Sigmoid colon (tissue), 7 donors: ENCODE results near the gene PALMD. TPM values are rescaled to one million over a fixed set of nuclear protein-coding genes. Genes with fewer than 3 reads are reported as not detected.

Experiments
- DNase-seq: peaks from one replicate; pipeline ENCODE4 v3.0.0-alpha.2; 2019
- H3K27ac ChIP-seq, 4 donors: fragments of 200-600 bp; sonication (generic); one replicate each; pipeline ENCODE4 v1.5.1; 2016 to 2019; ENCODE audit warnings: mild to moderate bottlenecking in 1 of 4
- H3K27me3 ChIP-seq, 3 donors: fragments of 200-600 bp; sonication (generic); one replicate each; pipeline ENCODE4 v1.5.1; 2019; ENCODE audit warnings: mild to moderate bottlenecking in 1 of 3
- H3K36me3 ChIP-seq, 4 donors: fragments of 200-600 bp; sonication (generic); one replicate each; pipeline ENCODE4 v1.5.1; 2016 to 2019
- H3K4me1 ChIP-seq, 4 donors: fragments of 200-600 bp; sonication (generic); one replicate each; pipeline ENCODE4 v1.5.1; 2017 to 2019
- H3K4me3 ChIP-seq, 4 donors: fragments of 200-600 bp; sonication (generic); one replicate each; pipeline ENCODE4 v1.5.1; 2017 to 2019; ENCODE audit warnings: mild to moderate bottlenecking in 2 of 4, moderate library complexity in 1 of 4
- H3K9me3 ChIP-seq, 4 donors: fragments of 200-600 bp in 3 of 4; sonication (generic) in 3 of 4; one replicate each; pipeline versions ENCODE4 v1.5.1 to v1.6.1; 2013 to 2019
- CTCF ChIP-seq, 4 experiments: fragments of 450-650 bp in 3 of 4; fragments of 200-600 bp in 1 of 4; IDR thresholded peaks; one replicate each; pipeline ENCODE4 v1.5.1; 2016 to 2019; ENCODE audit warnings: antibody characterized with exemption in 4 of 4, mild to moderate bottlenecking in 3 of 4, moderate library complexity in 2 of 4
- EP300 ChIP-seq, 4 donors: sonication (generic); formaldehyde crosslinking; IDR thresholded peaks; one replicate each; pipeline ENCODE4 v1.6.1; 2017; ENCODE audit warnings: antibody characterized with exemption in 4 of 4
- POLR2A ChIP-seq, 2 donors: fragments of 450-650 bp; IDR thresholded peaks; one replicate each; pipeline ENCODE4 v1.6.1; 2016; ENCODE audit warnings: antibody characterized with exemption in 2 of 2, mild to moderate bottlenecking in 2 of 2, moderate library complexity in 2 of 2
- POLR2AphosphoS5 ChIP-seq, 4 donors: sonication (generic); formaldehyde crosslinking; IDR thresholded peaks; one replicate each; pipeline ENCODE4 v1.6.1; 2017; ENCODE audit warnings: antibody characterized with exemption in 4 of 4
- WGBS, 2 donors: extraction: QIAGEN DNeasy Blood & Tissue Kit; methylation state at CpG; one replicate each; pipeline ENCODE4 v1.1.7; 2013; 5-methylcytosine and 5-hydroxymethylcytosine counted together
- intact Hi-C: fragments of 100-400 bp; cut with DNase I; formaldehyde crosslinking; loops from one replicate; pipeline ENCODE4 v1.15.1; 2023
- polyA plus RNA-seq, 3 donors: library from polyadenylated mRNA; stranded (reverse); fragments of 200-250 nt; gene quantifications; one replicate each; pipeline ENCODE4 v1.2.3, GENCODE V29; 2013
- total RNA-seq, 4 donors: library from RNA; depleted of rRNA; stranded (reverse); fragments of >200 nt; gene quantifications; one replicate each; pipeline ENCODE4 v1.1.0, GENCODE V29; 2016
- donor health status: healthy with polysubstance abuse.
- donor health status: Bipolar disorder and iron deficiency.
- donor health status: healthy.

Gene PALMD
- total and polyA plus RNA-seq, 7 donors, result 0.92 to 20.2 (median 8.1) TPM

GRCh38 chr1:99660496-99660895, 14.6 kb downstream of the PALMD start:
- Histone ChIP-seq H3K27ac (peak overlapping the region in 1 of 4 donors; percentile 65), H3K36me3 (no peaks in the 10 kb centered on the region), H3K4me1 (peaks cover 0 to 15% (median 0%) of the 10 kb centered on the region in 4 donors), H3K27me3 (no peaks in the 10 kb centered on the region), H3K4me3 (no peak overlapping the region), H3K9me3 (no peaks in the 10 kb centered on the region)
- TF ChIP-seq POLR2A (IDR thresholded peaks at IDR 0.05) (no peak), POLR2AphosphoS5 (IDR thresholded peaks at IDR 0.05) (no peak), CTCF (IDR thresholded peaks at IDR 0.05) (no peak), EP300 (IDR thresholded peaks at IDR 0.05) (no peak)
- WGBS, 2 donors, result 90 to 93% methylated on average over 2 of the region's 2 CpGs
- intact Hi-C loops, result no loop called here
- DNase-seq, result no peak

- DNase-seq, result no peak
- 60 to 63% methylated on average over 3 of the region's 3 CpGs for WGBS, 2 donors
- Histone ChIP-seq H3K9me3 (no peaks in the 10 kb centered on the region), H3K27ac (peak overlapping the region in 3 of 4 donors; percentile 45 to 65 (median 50)), H3K36me3 (no peaks in the 10 kb centered on the region), H3K4me1 (peaks cover 0 to 15% (median 0%) of the 10 kb centered on the region in 4 donors), H3K27me3 (no peaks in the 10 kb centered on the region), H3K4me3 (no peak overlapping the region)
- TF ChIP-seq POLR2AphosphoS5 (IDR thresholded peaks at IDR 0.05) (peak in 2 of 4 donors; percentile 7 to 23), EP300 (IDR thresholded peaks at IDR 0.05) (no peak)
- intact Hi-C loops, result no loop called here
Measured at GRCh38 chr1:99661780-99662179, 15.9 kb downstream of the PALMD start.

- Histone ChIP-seq H3K9me3 (no peaks in the 10 kb centered on the region), H3K27ac (peak overlapping the region in 3 of 4 donors; percentile 45 to 65 (median 50)), H3K4me3 (no peak overlapping the region), H3K27me3 (no peaks in the 10 kb centered on the region), H3K4me1 (peaks cover 0 to 15% (median 0%) of the 10 kb centered on the region in 4 donors), H3K36me3 (no peaks in the 10 kb centered on the region)
- TF ChIP-seq EP300 (IDR thresholded peaks at IDR 0.05) (peak in 2 of 4 donors; percentile 1 to 53), CTCF (IDR thresholded peaks at IDR 0.05) (no peak), POLR2A (IDR thresholded peaks at IDR 0.05) (no peak), POLR2AphosphoS5 (IDR thresholded peaks at IDR 0.05) (peak; percentile 42 to 69 (median 62))
- intact Hi-C loops, result no loop called here
- WGBS, 2 donors, result 22 to 53% methylated on average over 3 of the region's 3 CpGs
- peak; percentile 90 for DNase-seq
Measured at GRCh38 chr1:99662539-99663080, 16.7 kb downstream of the PALMD start.

- Histone ChIP-seq H3K4me1 (peaks cover 0 to 15% (median 0%) of the 10 kb centered on the region in 4 donors), H3K9me3 (no peaks in the 10 kb centered on the region), H3K36me3 (no peaks in the 10 kb centered on the region), H3K27ac (peak overlapping the region in 2 of 4 donors; percentile 20 to 65), H3K4me3 (no peak overlapping the region), H3K27me3 (no peaks in the 10 kb centered on the region)
- no peak for DNase-seq
- TF ChIP-seq EP300 (IDR thresholded peaks at IDR 0.05) (no peak), CTCF (IDR thresholded peaks at IDR 0.05) (no peak), POLR2A (IDR thresholded peaks at IDR 0.05) (no peak), POLR2AphosphoS5 (IDR thresholded peaks at IDR 0.05) (no peak)
- intact Hi-C loops, result no loop called here
- 89 to 96% methylated on average over 2 of the region's 2 CpGs for WGBS, 2 donors
Measured at GRCh38 chr1:99663501-99663900, 17.6 kb downstream of the PALMD start.

- Histone ChIP-seq H3K36me3 (no peaks in the 10 kb centered on the region), H3K4me1 (peaks cover 0 to 15% (median 0%) of the 10 kb centered on the region in 4 donors), H3K9me3 (no peaks in the 10 kb centered on the region), H3K27ac (no peak overlapping the region), H3K27me3 (no peaks in the 10 kb centered on the region), H3K4me3 (no peak overlapping the region)
- intact Hi-C loops, result no loop called here
- WGBS, 2 donors, result 35 to 64% methylated on average over 1 of the region's 1 CpG
- no peak for DNase-seq
- no peak for TF ChIP-seq POLR2A (IDR thresholded peaks at IDR 0.05)
- no peak for TF ChIP-seq CTCF (IDR thresholded peaks at IDR 0.05)
- TF ChIP-seq POLR2AphosphoS5 (IDR thresholded peaks at IDR 0.05), result no peak
- TF ChIP-seq EP300 (IDR thresholded peaks at IDR 0.05), result no peak
Measured at GRCh38 chr1:99665212-99665611, 19.3 kb downstream of the PALMD start.
